Stomach (tissue), 4 donors: ENCODE data around the gene PXYLP1.

Experiments used
- CTCF ChIP-seq, 7 experiments: fragments of 450-650 bp in 4 of 7; fragments of 200-600 bp in 3 of 7; sonication (generic) in 3 of 7; IDR thresholded peaks; one replicate each; pipeline ENCODE4 v1.5.1; 2016 to 2019; ENCODE audit warnings: antibody characterized with exemption in 7 of 7, control low read depth in 2 of 7, mild to moderate bottlenecking in 1 of 7
- EP300 ChIP-seq: sonication (generic); formaldehyde crosslinking; IDR thresholded peaks from one replicate; pipeline ENCODE4 v1.6.1; 2017; ENCODE audit warnings: antibody characterized with exemption
- POLR2A ChIP-seq, 4 donors: fragments of 450-650 bp; IDR thresholded peaks; one replicate each; pipeline ENCODE4 v1.6.1; 2016; ENCODE audit warnings: antibody characterized with exemption in 4 of 4, control low read depth in 2 of 4, mild to moderate bottlenecking in 1 of 4, moderate library complexity in 1 of 4

GRCh38 chr3:141240687-141241615 is 9.3 kb downstream of the PXYLP1 start:
- TF ChIP-seq CTCF (IDR thresholded peaks at IDR 0.05) (no peak), POLR2A (IDR thresholded peaks at IDR 0.05) (no peak), EP300 (no peak)
